A549 (cell line): ENCODE data around the gene VOPP1. TPM values are rescaled to one million over a fixed set of nuclear protein-coding genes. Genes with fewer than 3 reads are reported as not detected.

Experiments used
- ATAC-seq, 2 experiments: fragments of 200-7000 bp in 1 of 2; fragments of >200 bp in 1 of 2; cut with Nextera tagmentation in 1 of 2; cut with Tn5 transposase in 1 of 2; 3 replicates each; pipeline versions ENCODE4 v1.8.0 to v1.9.1; 2018 to 2020; ENCODE audit warnings: mild to moderate bottlenecking in 1 of 2, moderate library complexity in 1 of 2
- CTCF ChIA-PET: fragments of 300-600 bp; sonication (Branson Sonifier 250); formaldehyde crosslinking; extraction: SDS; loops from one replicate; lab custom pipeline; 2021; ENCODE audit warnings: antibody characterized with exemption, inconsistent platforms; lab: Yijun Ruan, JAX
- POLR2A ChIA-PET: fragments of 350-600 bp; formaldehyde crosslinking; extraction: SDS; loops from one replicate; lab custom pipeline; 2021; ENCODE audit warnings: antibody characterized with exemption, inconsistent platforms; lab: Yijun Ruan, JAX
- DNase-seq, 2 experiments: peaks; one replicate each; pipeline versions ENCODE4 v3.0.0 to v3.0.0-alpha.2; 2011 to 2016; ENCODE audit warnings: low read depth in 1 of 2, low spot score in 1 of 2
- FAIRE-seq: peaks from 2 replicates; lab custom pipeline; 2011; peaks lifted over from hg19 to GRCh38; lab: Jason Lieb, UNC
- H3K27ac ChIP-seq, 2 experiments: fragments of >200 bp; sonication (Bioruptor Twin); formaldehyde crosslinking; 3 replicates each; pipeline ENCODE4 v1.5.1; 2016 to 2017
- H3K4me1 ChIP-seq: fragments of >200 bp; sonication (Bioruptor Twin); formaldehyde crosslinking; 3 replicates; pipeline ENCODE4 v1.6.1; 2016
- H3K4me2 ChIP-seq: fragments of >200 bp; sonication (Bioruptor Twin); formaldehyde crosslinking; 3 replicates; pipeline ENCODE4 v1.6.1; 2016
- H3K4me3 ChIP-seq: fragments of >200 bp; sonication (Bioruptor Twin); formaldehyde crosslinking; 3 replicates; pipeline ENCODE4 v1.5.1; 2016
- H3K9me3 ChIP-seq: fragments of >200 bp; sonication (Bioruptor Twin); formaldehyde crosslinking; 3 replicates; pipeline ENCODE4 v1.6.1; 2016
- BCL3 ChIP-seq: fragments of >200 bp; sonication (Bioruptor Twin); formaldehyde crosslinking; IDR thresholded peaks from 3 replicates; pipeline ENCODE4 v1.6.1; 2016
- CBX2 ChIP-seq: fragments of 200-600 bp; sonication (generic); IDR thresholded peaks from 2 replicates; pipeline ENCODE4 v1.6.1; 2016; ENCODE audit warnings: low read depth, mild to moderate bottlenecking, borderline replicate concordance
- EHMT2 ChIP-seq: fragments of 200-600 bp; sonication (generic); IDR thresholded peaks from 2 replicates; pipeline ENCODE4 v1.6.1; 2016; ENCODE audit warnings: antibody characterized with exemption, low read depth, mild to moderate bottlenecking, moderate library complexity
- ELK1 ChIP-seq: fragments of 150-350 bp; IDR thresholded peaks from 2 replicates; pipeline ENCODE4 v1.6.1; 2014; ENCODE audit warnings: low read depth, mild to moderate bottlenecking, low read length
- EP300 ChIP-seq, 2 experiments: fragments of >200 bp; sonication (Bioruptor Twin); formaldehyde crosslinking; IDR thresholded peaks; 2 replicates in 1 of 2; 3 replicates in 1 of 2; pipeline ENCODE4 v1.6.1; 2016 to 2017
- FOSB ChIP-seq: fragments of 250-450 bp; sonication (Bioruptor Pico); IDR thresholded peaks from 2 replicates; pipeline ENCODE4 v1.5.0; 2020; ENCODE audit warnings: mild to moderate bottlenecking, moderate library complexity
- FOXS1 ChIP-seq: fragments of 250-450 bp; sonication (Bioruptor Pico); IDR thresholded peaks from 2 replicates; pipeline ENCODE4 v1.5.0; 2020; ENCODE audit warnings: mild to moderate bottlenecking, moderate library complexity
- HDAC2 ChIP-seq: fragments of 200-600 bp; sonication (generic); IDR thresholded peaks from 2 replicates; pipeline ENCODE4 v1.6.1; 2016
- HOXA7 ChIP-seq: fragments of 250-450 bp; sonication (Bioruptor Pico); IDR thresholded peaks from 2 replicates; pipeline ENCODE4 v1.5.0; 2020; ENCODE audit warnings: mild to moderate bottlenecking, moderate library complexity
- HOXB13 ChIP-seq: fragments of 250-450 bp; sonication (Bioruptor Pico); IDR thresholded peaks from 2 replicates; pipeline ENCODE4 v1.5.0; 2020; ENCODE audit warnings: low read depth, mild to moderate bottlenecking, moderate library complexity
- JUNB ChIP-seq: fragments of >200 bp; sonication (Bioruptor Twin); formaldehyde crosslinking; IDR thresholded peaks from 2 replicates; pipeline ENCODE4 v1.6.1; 2016
- KDM1A ChIP-seq: fragments of 200-600 bp; sonication (generic); IDR thresholded peaks from 2 replicates; pipeline ENCODE4 v1.6.1; 2016; ENCODE audit warnings: low read depth, mild to moderate bottlenecking
- MAFK ChIP-seq: fragments of 450-650 bp; IDR thresholded peaks from 2 replicates; pipeline ENCODE4 v1.6.1; 2014; ENCODE audit not compliant: partially characterized antibody
- MAZ ChIP-seq: fragments of 150-350 bp; IDR thresholded peaks from 2 replicates; pipeline ENCODE4 v1.6.1; 2014; ENCODE audit warnings: antibody characterized with exemption, low read depth, low read length, borderline replicate concordance
- MYC ChIP-seq: IDR thresholded peaks from 2 replicates; pipeline ENCODE4 v1.6.1; 2012; ENCODE audit warnings: mild to moderate bottlenecking, inconsistent platforms, low read length, improper control_type of control experiment, borderline replicate concordance
- PBX3 ChIP-seq: IDR thresholded peaks from 2 replicates; pipeline ENCODE4 v1.6.1; 2012
- PHF8 ChIP-seq: fragments of 200-600 bp; sonication (generic); IDR thresholded peaks from 2 replicates; pipeline ENCODE4 v1.6.1; 2016; ENCODE audit warnings: low read depth, mild to moderate bottlenecking, antibody characterized with exemption, moderate library complexity, borderline replicate concordance
- POLR2A ChIP-seq: IDR thresholded peaks from 2 replicates; pipeline ENCODE4 v1.6.1; 2012; ENCODE audit warnings: mild to moderate bottlenecking, low read length
- POLR2AphosphoS2 ChIP-seq: conservative IDR thresholded peaks from 2 replicates; pipeline ENCODE4 v1.6.1; 2012; ENCODE audit warnings: low read length, improper control_type of control experiment, inconsistent platforms
- RARB ChIP-seq: fragments of 250-450 bp; sonication (Bioruptor Pico); IDR thresholded peaks from 2 replicates; pipeline ENCODE4 v1.8.0; 2021; ENCODE audit warnings: mild to moderate bottlenecking, moderate library complexity
- RCOR1 ChIP-seq: fragments of 150-350 bp; IDR thresholded peaks from 2 replicates; pipeline ENCODE4 v1.6.1; 2014; ENCODE audit warnings: antibody characterized with exemption, low read length, low read depth
- RNF2 ChIP-seq: fragments of 200-600 bp; sonication (generic); IDR thresholded peaks from 2 replicates; pipeline ENCODE4 v1.6.1; 2016; ENCODE audit warnings: low read depth, mild to moderate bottlenecking, antibody characterized with exemption, moderate library complexity, borderline replicate concordance
- SREBF2 ChIP-seq: fragments of 450-650 bp; IDR thresholded peaks from 2 replicates; pipeline ENCODE4 v1.6.1; 2014; ENCODE audit warnings: mild to moderate bottlenecking, moderate library complexity
- USF2 ChIP-seq: fragments of 450-650 bp; IDR thresholded peaks from 2 replicates; pipeline ENCODE4 v1.6.1; 2014; ENCODE audit warnings: antibody characterized with exemption
- ZC3H11A ChIP-seq: fragments of 450-650 bp; IDR thresholded peaks from 2 replicates; pipeline ENCODE4 v1.6.1; 2014; ENCODE audit warnings: antibody characterized with exemption, mild to moderate bottlenecking
- WGBS: methylation state at CpG from one replicate; pipeline ENCODE4 v1.1.6; 2017; ENCODE audit errors: missing lambda C conversion rate; 5-methylcytosine and 5-hydroxymethylcytosine counted together
- polyA plus RNA-seq, 4 experiments: library from polyadenylated mRNA; depleted of rRNA in 3 of 4; stranded (reverse); fragments of >200 nt; fragmentation: RNase III in 1 of 4; extraction: RNeasy Plus Mini Kit Qiagen cat#74134 plus additional on column Dnase treatment in 1 of 4; gene quantifications; 2 replicates in 3 of 4; 3 replicates in 1 of 4; pipeline ENCODE4 v1.2.3, GENCODE V29; 2011 to 2017
- TF ChIP-seq, protein P1 (sequence below): fragments of 250-450 bp; sonication (Bioruptor Pico); IDR thresholded peaks from 2 replicates; pipeline ENCODE4 v1.5.0; 2021; ENCODE audit warnings: mild to moderate bottlenecking, moderate library complexity, borderline replicate concordance

The VOPP1 gene
- polyA plus RNA-seq, 2 of the 4 experiments (the other 2 are of a cell fraction) = 68.1 to 73.4 TPM

DNA sequence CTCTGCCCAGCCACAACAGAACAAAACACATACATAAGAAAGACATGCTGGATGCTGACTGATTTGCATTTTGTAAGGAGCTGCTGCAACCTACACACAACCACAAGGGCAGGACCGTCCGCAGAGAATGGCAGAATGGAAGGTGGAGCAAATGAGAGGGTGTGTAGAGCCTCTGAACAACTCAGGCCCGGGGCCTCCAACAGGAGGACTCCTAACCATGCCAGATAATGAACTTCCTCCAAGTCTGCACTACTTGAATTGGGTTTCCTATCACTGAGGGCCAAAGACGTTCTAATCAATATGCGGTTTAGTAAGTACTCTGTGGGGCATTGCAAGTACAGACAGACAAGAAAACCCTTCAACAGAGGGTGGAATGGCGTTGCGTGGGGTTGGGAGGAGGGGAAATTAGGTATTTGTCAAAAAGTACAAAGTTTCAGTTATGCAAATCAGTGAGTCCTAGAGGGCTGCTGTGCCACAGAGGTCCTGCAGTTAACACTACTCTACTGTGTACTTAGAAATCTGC lies 14.6 kb downstream of the VOPP1 start:
- WGBS = 86% methylated on average over 7 of the region's 7 CpGs
- no peak for FAIRE-seq
- no peaks in the 10 kb centered on the region for H3K9me3 ChIP-seq
- POLR2A ChIA-PET = no interaction called here
- H3K4me3 ChIP-seq = no peak overlapping the region
- TF ChIP-seq ELK1 (no peak), FOXS1 (CRISPR knock-in tag) (no peak), FOSB (CRISPR knock-in tag) (no peak), MAFK (no peak), ZC3H11A (no peak), RARB (CRISPR knock-in tag) (no peak), PHF8 (no peak), SREBF2 (no peak), POLR2A (no peak), KDM1A (no peak), CBX2 (no peak), BCL3 (no peak), HOXB13 (CRISPR knock-in tag) (no peak), POLR2AphosphoS2 (no peak), MYC (no peak)
- TF ChIP-seq, protein P1, sequence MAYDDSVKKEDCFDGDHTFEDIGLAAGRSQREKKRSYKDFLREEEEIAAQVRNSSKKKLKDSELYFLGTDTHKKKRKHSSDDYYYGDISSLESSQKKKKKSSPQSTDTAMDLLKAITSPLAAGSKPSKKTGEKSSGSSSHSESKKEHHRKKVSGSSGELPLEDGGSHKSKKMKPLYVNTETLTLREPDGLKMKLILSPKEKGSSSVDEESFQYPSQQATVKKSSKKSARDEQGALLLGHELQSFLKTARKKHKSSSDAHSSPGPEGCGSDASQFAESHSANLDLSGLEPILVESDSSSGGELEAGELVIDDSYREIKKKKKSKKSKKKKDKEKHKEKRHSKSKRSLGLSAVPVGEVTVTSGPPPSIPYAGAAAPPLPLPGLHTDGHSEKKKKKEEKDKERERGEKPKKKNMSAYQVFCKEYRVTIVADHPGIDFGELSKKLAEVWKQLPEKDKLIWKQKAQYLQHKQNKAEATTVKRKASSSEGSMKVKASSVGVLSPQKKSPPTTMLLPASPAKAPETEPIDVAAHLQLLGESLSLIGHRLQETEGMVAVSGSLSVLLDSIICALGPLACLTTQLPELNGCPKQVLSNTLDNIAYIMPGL (CRISPR knock-in tag) = no peak
- TF ChIP-seq, all 56 proteins: peak for 0
- peaks cover 14% of the 10 kb centered on the region for H3K4me1 ChIP-seq
- CTCF ChIA-PET = no interaction called here
- no peak overlapping the region for H3K4me2 ChIP-seq
- peak; percentile 52 to 56; a peak in 1 of 6 replicates for ATAC-seq
- no peak overlapping the region for H3K27ac ChIP-seq
- DNase-seq = no peak

DNA sequence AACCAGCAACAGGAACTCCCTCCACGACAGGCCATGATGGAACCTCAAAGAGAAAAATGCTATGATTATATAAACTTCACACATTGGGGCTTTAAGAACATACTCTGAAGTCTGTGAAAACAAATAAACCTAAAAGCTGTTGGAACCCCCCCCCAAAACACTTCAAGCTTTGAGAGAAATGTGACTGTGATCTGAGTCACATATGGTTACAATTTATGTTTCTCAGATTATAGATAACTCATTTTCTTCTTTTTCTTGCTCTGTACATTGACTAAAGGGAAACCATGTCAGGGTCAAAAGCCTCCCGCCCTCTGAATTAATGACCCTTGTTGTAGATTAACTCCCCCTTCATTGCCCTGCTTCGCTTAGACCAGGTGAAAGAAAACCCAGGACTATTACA lies 15.8 kb downstream of the VOPP1 start:
- DNase-seq = no peak
- TF ChIP-seq CBX2 (no peak), HOXA7 (CRISPR knock-in tag) (no peak), HDAC2 (no peak), RARB (CRISPR knock-in tag) (no peak), EHMT2 (no peak), MAZ (no peak), PBX3 (no peak), USF2 (no peak), RNF2 (no peak), JUNB (no peak), EP300 (IDR thresholded peaks at IDR 0.05) (no peak), RCOR1 (no peak)
- TF ChIP-seq, protein P1 (CRISPR knock-in tag) = no peak
- TF ChIP-seq, all 56 proteins: peak for 0
- 98% methylated on average over 3 of the region's 3 CpGs for WGBS
- no peak overlapping the region for H3K4me3 ChIP-seq
- H3K9me3 ChIP-seq = no peaks in the 10 kb centered on the region
- ATAC-seq (no peak), FAIRE-seq (no peak)
- no peak overlapping the region for H3K4me2 ChIP-seq
- POLR2A ChIA-PET = no interaction called here
- H3K4me1 ChIP-seq = peaks cover 23% of the 10 kb centered on the region
- no peak overlapping the region for H3K27ac ChIP-seq
- CTCF ChIA-PET = interaction anchor here (0.6 kb wide), 1 partner anchor 23 kb away, joined by 3 read pairs; no protein-coding TSS in a partner anchor
